HG02623 (cell line): ENCODE results near the gene ARID4B.
"Not testable (repeated sequence)": the region's sequence is repeated elsewhere in the genome, so short reads cannot be mapped to it uniquely, and the experiment has no call there.

Source experiments
- ATAC-seq: cut with Tn5 transposase; IDR thresholded peaks from one replicate; pipeline ENCODE4 v1.9.1; 2021; ENCODE audit warnings: moderate library complexity; ENCODE audit not compliant: unreplicated experiment

Gene ARID4B

DNA sequence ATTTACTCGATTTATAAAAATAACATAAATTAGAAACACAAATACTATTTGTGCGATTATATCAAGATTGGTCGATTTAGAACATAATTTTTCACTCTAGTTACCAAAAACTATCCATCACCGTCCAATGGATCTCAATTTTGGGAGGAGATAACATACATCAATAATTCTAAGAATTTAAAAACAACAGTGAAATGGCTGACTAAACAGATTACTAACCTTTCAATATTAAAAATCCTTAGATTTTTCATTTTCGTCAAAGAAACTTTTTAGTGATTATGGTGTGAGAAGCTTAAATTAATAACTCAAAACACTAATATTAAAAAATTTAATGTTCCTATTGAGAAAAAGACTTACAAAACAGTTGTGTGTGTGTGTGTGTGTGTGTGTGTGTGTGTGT, 91.9 kb downstream of the ARID4B start:
- ATAC-seq, result no peak

GRCh38 chr1:235229868-235230267, 98.1 kb downstream of the ARID4B start:
- ATAC-seq, result no peak

- ATAC-seq, result no peak
Observed at GRCh38 chr1:235227414-235227813, 100.6 kb downstream of the ARID4B start.

DNA sequence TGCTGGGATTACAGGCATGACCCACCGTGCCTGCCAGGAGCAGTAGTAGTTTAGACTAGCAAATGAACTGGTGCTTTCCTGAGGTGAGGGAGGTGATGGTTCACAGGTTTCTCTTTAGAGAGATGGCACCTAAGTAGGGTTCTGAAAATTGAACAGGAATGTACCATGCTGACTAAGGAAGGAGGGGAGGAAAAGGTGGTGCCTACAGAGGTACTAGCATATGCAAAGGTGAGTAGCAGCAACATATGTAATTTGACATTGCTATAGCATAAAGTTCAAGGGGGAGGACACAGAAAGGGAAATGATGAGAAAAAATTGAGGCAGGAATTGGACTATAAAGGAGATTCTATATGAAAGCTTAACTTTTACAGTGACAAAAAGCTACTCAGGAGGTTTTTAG, 101.0 kb downstream of the ARID4B start:
- no peak for ATAC-seq

GRCh38 chr1:235225299-235225698, 102.7 kb downstream of the ARID4B start:
- ATAC-seq, result no peak

- ATAC-seq, result no peak
Observed at GRCh38 chr1:235221653-235222375, 106.2 kb downstream of the ARID4B start.

DNA sequence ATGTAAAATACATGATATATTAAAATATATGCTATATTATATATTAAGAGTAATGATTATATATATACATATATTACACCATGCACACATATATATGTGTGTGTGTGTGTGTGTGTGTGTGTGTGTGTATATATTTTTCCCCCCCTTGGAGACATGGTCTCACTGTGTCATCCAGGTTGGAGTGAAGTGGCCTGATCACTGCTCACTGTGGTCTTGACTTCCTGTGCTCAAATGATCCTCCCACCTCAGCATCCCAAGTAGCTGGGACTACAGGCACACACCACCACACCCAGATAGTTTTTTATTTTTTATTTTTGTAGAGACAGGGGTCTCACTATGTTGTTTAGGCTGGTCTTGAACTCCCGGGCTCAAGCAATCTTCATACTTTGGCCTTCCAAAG, 112.5 kb downstream of the ARID4B start:
- no peak for ATAC-seq

DNA sequence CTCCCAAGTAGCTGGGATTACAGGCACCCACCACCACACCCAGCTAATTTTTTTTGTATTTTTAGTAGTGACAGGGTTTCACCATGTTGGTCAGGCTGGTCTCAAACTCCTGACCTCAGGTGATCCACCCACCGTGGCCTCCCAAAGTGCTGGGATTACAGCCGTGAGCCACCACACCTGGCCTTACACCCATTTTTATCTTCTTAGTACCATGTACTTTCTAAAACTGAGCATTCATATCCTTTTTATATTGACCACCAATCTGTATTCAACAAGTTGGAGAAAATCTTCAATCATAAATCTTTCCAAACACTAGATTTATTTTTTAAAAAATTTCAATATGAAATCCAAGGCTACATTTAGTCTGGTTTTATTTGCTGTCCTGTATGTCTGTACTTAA, 113.0 kb downstream of the ARID4B start:
- ATAC-seq, result not testable (repeated sequence)

DNA sequence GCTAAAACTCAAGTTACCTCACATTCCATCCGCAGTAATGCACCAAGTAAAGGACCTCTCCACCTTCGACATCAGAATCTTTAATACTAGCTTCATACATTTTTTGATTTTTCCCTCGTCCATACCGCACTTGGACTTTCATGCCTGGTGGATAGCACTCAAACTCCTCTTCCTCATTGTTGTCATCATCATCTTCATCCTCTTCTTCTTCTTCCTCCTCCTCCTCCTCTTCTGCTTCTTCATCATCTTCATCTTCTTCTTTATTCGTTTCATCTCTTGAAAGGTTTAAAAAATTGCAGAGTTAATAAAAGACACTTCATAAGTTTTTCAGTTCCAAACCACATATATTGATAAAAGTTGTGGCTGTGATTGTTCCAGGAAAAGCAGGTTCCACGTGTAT, 114.2 kb downstream of the ARID4B start:
- ATAC-seq, result no peak

DNA sequence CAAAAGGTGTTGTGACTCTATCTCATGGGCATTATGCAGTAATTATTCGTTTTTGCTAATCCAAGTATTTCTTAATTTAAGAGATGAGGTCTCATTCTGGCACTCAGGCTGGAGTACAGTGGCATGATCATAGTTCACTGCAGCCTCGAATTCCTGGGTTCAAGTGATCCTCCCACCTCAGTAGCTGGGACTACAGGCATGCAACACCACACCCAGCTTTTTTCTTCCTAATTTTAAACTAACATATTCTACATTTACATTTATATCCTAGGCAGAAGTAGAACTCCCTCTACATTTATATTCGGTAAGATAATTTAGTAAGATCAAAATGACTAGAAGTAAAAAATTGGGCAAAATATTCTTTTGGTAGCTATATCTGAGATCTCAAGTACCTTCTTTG, 116.5 kb downstream of the ARID4B start:
- no peak for ATAC-seq

DNA sequence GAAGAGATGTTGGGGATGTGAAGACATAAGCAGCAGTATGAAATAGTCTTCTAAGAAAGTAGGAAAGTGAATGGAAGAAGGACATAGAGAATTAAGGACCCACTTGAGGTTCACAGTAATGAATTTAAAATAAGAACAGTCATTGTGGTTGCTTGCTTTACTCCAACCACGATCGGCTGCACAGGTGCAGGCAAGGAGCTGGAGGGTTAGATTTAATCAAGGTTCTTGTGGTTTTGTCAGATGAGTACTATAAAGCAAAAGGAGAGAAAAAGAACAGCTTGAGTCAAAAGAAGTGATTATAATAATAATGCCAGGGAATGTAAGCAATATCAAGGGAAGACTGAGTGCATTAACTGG, 120.8 kb downstream of the ARID4B start:
- no peak for ATAC-seq

DNA sequence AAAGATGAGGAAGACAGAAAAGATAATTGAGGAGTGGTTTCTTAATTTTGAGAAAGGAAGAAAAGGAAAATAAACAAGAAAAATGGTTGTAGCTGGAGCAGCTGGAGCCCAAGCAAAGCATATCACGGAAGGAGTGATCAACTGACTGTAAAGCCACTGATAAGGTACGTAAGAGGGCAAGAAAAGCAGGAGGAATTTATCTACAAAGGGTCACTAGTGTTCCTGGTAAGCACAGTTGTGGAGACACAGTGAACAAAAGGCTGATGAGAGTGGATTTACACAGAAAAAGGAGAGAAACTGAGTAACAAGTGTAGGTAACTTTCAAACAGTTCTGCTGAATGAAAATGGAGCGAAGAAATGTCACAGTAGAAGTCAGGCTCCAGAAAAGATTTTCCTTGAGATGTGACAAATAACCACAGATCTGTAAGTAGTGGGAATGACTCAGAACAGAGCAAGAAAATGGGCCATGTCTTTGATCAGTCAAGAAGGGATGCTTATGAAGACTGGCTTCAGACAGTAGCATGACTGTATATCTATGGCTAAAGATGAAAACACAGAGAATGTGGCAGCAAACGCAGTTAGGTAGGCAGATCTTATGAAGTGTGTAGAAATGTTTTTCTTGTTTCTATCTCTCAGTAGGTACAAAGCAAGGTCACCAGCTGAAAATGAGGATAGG, 121.3 kb downstream of the ARID4B start:
- ATAC-seq, result no peak

DNA sequence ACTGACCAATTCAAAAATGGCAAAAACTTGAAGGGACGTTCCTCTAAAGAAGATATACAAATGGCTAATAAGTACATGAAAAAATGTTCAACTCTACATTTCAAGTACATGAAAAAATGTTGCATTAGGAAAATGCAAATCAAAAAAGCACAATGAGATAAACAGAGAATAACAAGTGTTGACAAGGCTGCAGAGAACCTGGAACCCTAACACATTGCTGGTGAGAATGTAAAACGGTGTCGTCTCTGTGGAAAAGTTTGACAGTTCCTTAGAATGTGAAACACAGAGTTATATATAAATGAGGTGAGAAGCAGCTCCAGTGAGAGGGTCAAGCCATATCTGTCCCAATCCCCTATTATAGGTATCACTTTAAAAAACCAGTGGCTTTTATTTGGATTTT, 122.3 kb downstream of the ARID4B start:
- ATAC-seq, result no peak

DNA sequence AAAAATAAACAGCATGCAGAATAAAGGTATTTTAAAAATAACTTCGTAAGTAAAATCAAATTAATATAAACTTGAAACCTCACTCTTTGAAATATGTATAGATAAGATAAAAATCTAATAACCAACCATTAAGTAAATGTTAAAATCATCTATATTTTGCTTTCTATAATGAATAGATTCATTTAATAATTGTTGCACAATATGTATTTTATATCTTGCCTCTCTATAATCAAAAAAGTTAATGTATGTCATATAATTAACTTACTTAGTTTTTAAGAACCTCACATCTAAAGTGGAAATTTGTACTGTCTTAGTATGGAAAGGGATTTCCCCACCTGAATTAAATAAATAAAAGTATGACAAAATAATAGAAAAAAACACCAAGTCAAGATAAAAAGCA, 124.6 kb downstream of the ARID4B start:
- ATAC-seq, result no peak

- ATAC-seq, result not testable (repeated sequence)
Observed at GRCh38 chr1:235202447-235202846, 125.5 kb downstream of the ARID4B start.

GRCh38 chr1:235199441-235199840, 128.5 kb downstream of the ARID4B start:
- no peak for ATAC-seq

GRCh38 chr1:235190431-235190830, 137.5 kb downstream of the ARID4B start:
- ATAC-seq, result no peak

- no peak for ATAC-seq
Observed at GRCh38 chr1:235187316-235187715, 140.7 kb downstream of the ARID4B start.

DNA sequence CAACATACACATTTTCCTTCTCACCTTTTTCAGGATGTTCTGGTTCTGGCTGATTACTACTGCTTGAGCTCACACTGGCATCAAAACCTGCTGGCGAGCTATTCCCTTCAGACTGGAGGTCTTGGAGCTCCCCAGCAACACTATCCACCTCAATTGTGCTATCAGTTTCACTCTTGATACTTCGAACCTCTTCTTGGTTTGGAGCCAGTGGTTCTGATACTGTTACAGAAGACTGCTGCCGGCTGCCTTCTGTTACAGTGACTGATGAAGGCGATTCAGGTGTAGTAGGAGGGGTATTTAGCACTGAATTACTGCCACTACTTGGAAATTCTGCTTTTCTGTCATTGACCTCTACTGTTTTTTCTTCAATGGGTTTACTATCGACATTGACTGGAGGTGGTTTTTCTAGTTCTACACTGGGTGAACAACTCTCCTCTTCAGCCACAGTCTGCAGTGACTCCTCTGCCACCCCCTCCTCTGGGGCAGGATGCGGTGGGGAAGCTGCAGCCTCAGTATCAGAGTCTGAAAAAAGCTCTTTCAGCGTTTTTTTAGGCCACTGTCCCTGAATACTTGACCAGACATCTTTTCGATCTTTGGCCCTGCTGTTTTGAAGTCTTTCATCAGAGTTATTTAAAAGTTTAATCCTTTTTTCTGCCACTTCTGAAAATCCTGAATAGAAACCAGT, 146.3 kb downstream of the ARID4B start:
- ATAC-seq, result no peak

DNA sequence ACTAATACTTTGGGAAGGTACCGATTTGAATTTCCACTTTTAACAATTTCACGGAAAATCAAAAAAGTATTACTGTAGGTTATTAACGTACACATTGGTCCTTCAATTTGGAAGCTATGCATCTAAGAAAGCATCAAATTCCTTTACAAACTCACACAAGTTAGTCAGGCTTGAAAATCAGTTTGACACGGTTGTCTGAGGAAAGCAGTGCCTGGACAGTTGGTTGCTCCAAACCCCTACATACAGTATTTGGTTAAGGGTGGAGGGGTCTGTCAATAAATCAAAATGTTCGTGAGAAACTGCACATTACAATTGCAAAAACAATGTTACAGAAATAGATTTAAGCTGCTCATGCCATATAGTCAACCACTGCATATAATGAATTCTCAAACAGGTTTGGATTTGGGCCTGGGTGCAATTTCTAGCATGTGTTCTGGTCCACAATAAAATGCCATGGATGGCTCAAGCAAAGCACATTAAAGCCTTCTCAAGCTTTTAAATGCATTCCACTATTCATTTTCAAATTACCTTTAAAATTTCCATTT, 147.0 kb downstream of the ARID4B start:
- no peak for ATAC-seq

DNA sequence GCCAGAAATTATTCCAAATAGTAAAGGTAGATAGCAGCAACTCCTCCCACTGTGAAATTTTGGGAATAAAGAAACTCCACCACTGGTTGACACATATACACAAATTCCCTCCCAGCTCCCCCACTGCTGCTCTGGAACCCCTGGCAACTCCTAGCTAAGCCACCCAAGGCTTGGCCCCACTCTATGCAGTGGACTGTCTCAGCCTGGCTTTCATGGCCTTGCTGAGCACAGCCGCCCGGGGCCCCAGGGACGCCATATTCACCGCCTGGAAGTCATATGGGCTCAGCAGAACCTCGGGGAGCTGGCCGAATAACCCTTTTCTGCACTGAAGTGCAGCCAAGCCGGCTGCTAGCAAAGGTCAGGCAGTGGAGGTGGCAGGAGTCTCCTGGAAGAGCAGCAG, 151.5 kb downstream of the ARID4B start:
- ATAC-seq, result no peak

DNA sequence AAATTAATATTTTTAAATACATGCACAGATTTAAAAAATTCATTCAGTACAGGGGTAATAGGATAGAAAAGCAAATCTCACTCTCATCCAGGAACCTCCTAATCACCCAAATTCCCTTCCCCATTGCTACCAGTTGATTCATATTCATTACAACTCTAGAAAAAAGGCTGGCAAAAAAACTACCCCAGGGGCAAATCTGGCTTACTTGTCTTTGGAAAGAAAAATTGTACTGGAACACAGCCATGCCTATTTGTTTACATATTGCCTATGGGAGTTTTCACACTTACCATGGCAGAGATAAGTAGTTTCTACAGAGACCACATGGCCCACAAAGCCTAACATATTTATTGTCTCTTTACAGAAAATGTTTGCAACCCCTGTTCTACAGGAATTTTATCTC, 158.0 kb downstream of the ARID4B start:
- no peak for ATAC-seq
